ENCODE data around the gene TMEM151B.

The TMEM151B gene

DNA sequence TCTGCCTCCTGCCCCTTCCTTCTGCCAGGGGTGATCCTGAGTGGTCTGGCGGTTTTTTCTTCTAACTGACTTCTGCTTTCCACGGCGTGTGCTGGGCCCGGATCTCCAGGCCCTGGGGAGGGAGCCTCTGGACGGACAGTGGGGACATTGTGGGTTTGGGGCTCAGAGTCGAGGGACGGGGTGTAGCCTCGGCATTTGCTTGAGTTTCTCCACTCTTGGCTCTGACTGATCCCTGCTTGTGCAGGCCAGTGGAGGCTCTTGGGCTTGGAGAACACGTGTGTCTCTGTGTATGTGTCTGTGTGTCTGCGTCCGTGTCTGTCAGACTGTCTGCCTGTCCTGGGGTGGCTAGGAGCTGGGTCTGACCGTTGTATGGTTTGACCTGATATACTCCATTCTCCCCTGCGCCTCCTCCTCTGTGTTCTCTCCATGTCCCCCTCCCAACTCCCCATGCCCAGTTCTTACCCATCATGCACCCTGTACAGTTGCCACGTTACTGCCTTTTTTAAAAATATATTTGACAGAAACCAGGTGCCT, 36.6 kb upstream of the TMEM151B start:
- no peak for DNase-seq

DNA sequence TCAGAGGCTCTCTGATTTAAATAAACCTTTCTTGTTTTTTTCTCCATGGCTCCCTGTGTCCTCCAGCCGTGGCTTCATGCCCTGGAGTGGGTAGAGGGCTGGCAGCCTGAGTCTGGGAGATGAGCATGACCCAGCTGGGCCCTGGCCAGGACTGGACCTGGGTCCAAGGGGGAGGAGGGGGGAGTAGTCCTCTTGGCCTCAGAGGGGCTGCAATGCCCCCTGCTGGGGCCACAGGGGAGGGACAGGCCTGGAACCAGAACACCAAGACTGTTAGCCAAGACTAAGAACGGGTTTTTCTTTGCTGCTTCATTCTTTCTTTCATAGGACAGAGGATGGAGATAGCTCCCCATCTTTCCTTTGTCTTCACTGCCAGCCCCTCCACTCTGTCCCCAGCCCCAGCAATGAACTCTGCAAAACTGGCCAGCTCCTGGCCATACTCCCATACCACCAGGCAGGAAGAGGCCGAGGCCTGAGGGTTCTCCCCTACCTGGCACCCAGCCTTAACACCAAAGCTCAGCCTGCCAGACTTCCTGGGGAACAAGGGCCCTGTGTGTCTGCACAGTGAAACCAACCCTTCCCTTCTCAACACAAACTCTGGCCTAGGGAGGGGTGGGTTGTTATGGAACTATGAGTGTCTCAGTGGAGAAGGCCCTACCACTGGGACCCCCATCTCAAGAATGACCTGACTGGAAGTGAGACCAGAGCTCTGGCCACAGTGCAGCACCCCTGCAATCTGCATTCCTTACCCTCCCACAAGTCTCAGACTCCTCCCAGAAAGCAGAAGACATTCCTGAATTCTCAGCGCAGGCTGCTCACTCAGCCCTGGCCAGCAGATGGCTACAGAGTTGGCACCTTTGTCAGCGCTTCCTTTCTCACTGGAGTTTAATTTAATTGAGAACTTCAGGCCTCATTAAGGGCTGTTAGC, 35.9 kb upstream of the TMEM151B start:
- no peak for DNase-seq

DNA sequence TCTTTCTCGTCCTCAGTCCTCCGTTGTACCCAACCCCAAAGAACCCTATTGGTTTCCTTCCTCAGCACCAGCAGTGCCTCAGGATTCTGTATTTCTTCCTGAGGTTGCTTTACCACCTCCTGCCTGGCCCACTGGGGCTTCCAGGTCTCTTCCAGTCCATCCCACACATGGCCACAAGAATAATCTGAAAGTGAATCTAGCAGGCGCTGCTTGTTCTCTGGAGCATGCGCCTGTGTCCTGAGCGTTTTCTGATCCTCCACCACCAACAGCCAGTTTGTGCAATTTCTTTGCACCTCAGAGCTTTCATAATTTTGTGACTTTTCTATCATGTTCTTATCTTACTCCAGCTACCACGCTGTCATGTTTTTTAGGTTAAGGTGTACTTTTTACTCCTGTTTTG, 35.0 kb upstream of the TMEM151B start:
- DNase-seq: no peak

DNA sequence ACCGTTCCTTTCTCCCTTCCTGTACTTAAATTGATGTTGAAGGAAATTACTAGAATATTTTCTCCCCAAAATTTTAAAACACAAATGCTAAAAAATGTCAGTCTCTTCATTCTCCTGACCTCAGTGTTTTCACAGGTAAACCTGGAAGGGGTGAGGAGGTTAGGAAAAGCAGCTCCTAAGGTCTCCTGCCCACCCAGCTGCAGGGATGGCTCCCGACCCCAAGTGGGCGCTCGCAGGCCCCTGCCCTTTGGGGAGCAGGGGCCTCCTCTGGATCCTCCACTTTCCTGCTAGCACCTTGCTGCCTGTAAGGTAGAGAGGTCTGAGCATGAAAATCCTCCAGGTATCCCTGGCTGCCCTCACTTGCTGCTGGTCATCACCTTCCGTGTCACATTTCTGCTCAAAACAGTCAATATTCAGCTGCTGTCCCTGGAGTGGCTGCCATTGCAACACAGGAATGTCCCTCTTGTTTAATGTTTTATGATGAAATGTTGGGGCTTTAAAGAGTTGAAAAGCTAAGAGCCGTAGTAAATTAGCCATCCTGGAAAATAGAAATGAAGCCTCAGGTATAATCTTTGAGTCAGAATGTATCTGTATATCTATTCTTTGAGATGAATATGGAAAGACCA, 34.2 kb upstream of the TMEM151B start:
- DNase-seq: no peak

DNA sequence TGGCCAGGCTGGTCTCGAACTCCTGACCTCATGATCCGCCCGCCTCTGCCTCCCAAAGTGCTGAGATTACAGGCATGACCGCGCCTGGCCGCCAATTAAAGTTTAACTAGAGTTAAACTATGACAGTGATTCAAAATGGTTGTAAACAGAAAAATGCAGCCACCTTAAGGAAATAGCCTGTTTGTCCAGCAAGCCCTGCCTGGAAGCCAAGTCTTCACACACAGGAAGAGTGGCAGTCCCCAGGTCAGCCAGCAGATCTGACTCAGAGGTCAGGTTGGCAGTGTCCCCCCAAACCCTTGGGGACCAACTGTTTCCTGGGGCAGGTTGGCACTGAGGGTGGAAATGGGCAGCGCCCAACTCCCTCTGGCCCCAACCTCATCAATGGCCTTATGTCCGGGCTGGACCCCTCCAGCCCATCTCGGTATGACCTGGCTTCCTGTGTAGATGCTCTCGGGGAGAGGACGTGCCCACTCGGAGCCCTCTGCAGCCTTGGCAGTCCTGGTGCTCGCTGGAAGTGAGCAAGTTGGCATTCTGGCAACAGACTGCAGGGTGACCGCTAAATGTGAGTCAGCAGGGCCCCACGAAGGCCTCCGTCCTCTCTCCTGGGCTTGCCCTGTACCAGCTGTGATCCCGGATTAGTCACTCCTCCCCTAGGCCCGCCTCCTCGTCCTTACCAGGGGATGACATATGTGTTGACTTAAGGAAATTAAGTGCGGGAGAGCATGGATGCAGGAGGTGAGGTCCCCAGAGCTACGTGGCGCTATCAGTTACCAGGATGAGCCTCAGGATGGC, 33.0 kb upstream of the TMEM151B start:
- peak; percentile 93 for DNase-seq

DNA sequence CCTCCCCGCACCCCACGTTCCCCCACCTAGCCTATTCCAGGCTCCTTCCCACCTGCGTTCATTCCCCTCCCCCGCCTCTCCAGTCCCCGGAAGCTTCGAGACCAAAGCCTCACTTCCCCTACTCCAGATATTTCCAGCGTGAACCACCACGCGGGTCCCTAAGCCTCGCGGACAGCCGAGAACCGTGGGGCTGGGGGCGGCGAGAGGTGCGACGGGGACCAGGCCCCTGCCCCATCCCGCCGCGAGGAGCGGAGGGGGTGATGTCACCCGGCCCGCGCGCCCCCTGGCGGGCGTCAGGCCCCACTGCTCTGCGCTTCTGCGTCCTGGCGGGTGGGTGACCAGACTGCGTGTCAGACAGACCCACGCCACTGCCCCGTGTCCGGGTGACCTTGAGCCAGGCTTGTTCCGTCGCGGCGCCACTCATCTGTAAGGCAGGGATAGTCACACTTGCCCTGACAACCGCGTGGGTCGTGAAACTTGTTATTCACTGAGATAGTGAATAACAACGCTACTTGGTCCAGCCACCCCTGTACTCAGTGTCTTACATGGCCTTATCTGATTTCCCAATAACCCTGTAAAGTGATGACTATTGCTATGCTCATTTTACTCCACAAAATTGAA, 32.3 kb upstream of the TMEM151B start:
- no peak for DNase-seq

DNA sequence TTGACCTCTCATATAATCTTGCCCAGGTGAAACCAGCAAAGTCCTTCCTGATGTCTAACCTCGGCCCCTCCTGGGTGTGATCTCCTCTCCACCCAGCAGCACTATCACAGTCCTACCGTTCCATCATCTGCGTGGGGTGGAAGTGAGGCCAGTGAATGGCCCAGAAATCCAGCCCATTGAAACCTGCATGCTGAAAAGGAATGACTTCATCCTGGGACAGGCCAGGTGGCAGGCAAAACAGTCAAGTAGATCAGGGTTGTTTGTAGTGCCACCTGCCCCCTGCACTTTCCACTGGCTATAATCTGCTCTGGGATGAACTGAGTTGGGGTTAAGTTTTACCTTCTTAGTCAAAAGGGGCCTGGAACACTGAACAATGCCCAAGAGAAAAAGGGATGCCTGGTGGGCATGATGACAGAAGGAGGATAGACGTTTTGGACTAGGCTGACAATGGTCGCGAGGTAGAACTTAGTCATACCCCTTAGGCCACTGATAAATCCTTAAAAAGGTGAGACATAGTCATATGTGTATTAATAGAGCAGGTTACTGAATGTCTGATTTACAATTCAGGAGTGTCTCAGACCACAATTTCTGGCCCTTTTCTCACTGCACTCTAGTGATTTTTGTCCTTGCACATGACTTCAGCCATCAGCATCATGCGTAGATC, 31.4 kb upstream of the TMEM151B start:
- no peak for DNase-seq

DNA sequence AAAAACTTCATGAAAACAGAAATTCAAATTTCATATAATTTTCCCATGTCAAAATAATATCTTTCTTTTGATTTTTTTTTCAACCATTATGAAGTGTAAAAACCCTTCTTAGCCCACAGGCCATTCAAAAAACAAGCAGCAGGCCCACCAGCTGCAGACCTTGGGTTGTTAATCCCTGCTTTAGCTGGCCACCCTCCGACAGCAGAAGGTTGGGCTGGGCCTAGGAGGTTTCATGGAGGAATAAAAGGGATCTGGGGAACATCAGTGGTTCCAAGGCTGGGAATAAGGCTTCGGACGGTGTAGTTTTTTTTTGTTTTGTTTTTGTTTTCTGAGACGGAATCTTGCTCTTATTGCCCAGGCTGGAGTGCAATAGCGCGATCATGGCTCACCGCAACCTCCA, 26.9 kb upstream of the TMEM151B start:
- DNase-seq: no peak

DNA sequence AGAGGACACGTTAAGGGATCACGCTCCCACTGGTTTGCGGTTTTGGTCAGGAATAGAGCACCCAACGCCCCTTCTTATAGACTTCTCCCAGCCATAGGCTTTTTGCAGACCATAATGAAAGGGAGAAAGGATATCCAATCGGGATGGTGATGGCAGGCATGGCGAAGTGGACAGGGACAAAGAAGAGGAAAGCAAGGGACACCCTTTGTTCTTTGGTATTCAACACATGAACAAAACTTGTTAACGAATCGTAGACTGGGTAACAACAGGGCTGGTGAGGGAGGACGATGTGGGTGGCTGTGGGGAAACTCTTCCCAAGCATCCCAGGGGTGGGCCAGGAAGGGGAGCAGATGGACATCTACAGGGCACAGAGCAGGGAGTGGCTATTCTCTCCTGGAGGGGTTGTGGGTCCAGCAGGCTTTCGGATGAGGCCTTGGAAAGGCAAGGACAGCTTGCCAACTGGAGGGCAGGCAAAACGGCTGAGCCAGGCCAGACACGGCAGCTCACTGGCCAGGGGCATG, 24.8 kb upstream of the TMEM151B start:
- DNase-seq: no peak

DNA sequence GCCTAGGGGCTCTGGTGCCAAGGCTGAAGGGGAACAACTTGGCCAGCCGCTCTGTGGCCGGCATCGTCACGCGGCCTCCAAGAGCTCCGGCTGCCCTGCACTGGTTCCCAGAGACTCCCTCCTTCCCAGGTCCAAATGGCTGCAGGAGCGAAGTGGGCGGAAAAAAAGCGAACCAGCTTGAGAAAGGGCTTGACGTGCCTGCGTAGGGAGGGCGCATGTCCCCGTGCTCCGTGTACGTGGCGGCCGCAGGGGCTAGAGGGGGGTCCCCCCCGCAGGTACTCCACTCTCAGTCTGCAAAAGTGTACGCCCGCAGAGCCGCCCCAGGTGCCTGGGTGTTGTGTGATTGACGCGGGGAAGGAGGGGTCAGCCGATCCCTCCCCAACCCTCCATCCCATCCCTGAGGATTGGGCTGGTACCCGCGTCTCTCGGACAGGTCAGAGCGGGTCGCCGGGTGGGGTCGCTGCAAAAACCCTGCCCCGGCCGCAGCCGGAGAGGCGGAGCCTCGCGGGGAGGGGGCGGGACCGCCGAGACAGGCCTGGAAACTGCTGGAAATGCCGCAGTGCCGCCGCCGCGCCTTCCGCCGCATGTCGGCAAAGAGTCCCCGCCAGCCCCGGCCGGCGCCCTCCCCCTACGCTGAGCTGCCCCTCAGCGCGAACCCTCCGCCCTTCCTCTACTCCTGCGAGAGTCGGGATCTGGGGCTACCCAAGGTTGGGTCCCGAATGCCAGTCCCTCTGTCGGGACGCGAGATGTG, 24.2 kb upstream of the TMEM151B start:
- DNase-seq: no peak

DNA sequence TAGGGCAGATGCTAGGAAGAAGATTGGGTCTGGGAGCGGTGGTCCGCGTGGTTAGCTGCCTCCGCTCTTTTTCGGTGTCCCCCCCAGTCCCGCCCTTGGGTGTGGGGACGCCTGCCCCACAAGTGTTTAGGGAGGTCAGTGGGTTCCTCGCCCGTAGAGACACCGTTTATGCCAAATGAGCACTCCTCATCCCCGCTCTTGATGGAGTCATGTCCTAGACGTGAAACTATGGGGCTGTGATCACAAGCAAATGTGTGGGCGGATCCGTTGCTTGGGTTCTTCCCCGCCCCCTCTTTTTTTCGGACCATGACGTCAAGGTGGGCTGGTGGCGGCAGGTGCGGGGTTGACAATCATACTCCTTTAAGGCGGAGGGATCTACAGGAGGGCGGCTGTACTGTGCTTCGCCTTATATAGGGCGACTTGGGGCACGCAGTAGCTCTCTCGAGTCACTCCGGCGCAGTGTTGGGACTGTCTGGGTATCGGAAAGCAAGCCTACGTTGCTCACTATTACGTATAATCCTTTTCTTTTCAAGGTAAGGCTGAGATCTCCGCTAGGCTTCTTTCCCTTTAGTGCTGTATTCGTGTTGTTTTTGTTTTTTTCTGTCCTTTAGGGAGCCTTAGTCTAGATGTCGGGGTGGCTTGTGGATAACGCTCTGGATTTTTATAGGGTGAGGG, 23.4 kb upstream of the TMEM151B start, which contains the start of gene HSP90AB1:
Gene HSP90AB1 (plus strand): TSS at position 439 of the 675 bp plus-strand sequence. CDS start 1,529 bp downstream, outside the sequence.
- DNase-seq: peak; percentile 95

DNA sequence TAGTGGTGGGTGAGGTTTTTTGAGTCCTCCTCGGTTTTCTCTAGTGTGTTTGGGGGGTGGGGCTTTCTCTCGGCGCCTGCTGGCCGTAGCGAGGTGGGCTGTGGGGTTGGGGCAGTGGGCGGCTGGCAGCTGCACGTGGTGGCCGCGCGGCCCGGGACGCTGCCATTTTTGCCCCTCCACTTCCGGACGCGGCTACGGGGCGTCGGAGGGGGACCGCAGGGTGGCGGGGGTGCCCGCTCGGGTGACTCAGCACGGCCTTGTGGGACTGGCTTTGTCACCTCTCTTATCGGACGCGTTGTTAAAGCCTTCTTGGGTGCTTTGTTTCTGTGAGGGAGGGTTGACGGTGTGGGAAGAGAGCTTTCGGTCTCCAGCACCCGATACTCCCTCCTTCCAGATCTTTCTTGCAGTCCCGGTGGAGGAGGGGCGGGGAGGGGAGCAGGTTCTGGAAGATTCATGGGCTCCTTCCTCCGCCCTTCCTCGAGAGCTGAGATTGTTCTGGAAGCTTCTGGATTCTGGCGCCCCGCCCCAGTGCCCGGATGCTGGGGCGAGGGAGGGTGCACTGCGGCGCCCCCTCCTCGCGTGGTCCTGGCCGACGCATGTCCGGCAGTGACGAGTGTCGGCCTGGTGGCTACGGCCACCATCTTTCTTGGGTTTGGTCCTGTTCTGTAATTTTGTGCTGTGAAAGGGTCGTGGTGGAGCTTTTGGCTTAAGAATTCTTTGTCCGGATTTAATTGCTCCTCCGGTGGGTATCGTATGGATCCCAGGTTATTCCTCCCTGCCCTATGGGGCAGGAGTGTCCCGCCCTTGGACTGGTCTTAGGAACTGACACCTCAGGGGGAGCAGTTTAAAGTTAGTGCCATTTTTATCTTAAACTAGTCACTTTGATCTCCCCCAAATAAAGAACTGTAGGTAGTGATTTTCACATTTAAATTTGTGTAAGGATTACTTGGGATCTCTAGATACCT, 22.6 kb upstream of the TMEM151B start:
- DNase-seq: no peak

DNA sequence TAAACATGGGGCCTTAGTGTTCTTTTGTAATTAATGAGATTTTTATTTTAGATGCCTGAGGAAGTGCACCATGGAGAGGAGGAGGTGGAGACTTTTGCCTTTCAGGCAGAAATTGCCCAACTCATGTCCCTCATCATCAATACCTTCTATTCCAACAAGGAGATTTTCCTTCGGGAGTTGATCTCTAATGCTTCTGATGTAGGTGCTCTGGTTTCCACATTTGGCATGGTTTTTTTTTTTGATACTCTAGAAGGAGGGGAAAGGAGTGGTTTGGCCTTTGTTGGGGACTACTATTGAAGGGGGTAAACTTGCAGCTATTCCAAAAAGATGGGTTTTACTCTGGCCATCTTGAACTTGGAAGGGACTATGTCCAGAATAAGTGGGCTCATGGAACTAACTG, 21.7 kb upstream of the TMEM151B start:
- no peak for DNase-seq

DNA sequence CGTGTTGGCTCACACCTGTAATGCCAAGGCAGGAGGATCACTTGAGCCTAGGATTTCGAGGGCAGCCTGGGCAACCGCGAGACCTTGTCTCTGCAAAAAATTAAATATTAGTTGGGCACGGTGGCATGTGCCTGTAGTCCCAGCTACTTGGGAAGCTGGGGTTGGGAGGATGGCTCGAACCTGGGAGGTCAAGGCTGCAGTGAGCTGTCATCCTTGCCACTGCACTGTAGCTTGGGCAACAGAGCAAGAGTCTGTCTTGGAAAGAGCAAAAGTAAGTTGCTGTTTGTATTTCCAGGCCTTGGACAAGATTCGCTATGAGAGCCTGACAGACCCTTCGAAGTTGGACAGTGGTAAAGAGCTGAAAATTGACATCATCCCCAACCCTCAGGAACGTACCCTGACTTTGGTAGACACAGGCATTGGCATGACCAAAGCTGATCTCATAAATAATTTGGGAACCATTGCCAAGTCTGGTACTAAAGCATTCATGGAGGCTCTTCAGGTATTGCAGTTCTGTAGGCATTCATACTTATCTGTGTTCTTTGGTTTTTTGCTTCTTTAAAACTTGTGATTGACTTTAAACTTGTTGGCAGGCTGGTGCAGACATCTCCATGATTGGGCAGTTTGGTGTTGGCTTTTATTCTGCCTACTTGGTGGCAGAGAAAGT, 21.0 kb upstream of the TMEM151B start:
- DNase-seq: no peak

DNA sequence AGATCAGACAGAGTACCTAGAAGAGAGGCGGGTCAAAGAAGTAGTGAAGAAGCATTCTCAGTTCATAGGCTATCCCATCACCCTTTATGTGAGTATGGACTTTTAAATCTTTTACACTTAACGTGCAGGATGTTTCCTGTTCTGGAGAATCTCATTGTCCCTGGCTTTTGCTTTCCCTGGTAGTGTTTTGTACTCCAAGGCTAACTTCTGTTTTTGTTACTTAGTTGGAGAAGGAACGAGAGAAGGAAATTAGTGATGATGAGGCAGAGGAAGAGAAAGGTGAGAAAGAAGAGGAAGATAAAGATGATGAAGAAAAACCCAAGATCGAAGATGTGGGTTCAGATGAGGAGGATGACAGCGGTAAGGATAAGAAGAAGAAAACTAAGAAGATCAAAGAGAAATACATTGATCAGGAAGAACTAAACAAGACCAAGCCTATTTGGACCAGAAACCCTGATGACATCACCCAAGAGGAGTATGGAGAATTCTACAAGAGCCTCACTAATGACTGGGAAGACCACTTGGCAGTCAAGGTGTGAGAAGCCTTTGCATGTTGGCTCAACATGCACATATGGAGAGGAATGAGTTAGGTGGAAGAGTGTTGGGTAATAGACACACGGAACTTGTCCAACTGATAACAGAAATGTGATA, 20.1 kb upstream of the TMEM151B start:
- DNase-seq: no peak

DNA sequence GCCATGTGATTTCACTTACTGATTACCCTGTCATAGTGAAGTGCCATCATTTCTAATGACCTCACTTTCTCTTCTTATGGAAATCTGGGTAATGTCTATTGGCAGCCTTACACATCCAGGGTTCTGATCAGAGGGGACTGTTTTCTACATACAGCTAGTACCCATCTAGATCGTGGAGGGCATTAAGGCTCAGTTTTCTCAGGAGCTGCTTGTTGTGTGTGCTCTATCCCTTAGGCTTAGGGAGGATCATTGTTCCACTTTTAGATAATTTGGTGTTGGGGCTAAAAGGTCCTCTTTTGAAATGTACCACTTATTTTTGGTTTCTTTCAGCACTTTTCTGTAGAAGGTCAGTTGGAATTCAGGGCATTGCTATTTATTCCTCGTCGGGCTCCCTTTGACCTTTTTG, 19.5 kb upstream of the TMEM151B start:
- DNase-seq: no peak

DNA sequence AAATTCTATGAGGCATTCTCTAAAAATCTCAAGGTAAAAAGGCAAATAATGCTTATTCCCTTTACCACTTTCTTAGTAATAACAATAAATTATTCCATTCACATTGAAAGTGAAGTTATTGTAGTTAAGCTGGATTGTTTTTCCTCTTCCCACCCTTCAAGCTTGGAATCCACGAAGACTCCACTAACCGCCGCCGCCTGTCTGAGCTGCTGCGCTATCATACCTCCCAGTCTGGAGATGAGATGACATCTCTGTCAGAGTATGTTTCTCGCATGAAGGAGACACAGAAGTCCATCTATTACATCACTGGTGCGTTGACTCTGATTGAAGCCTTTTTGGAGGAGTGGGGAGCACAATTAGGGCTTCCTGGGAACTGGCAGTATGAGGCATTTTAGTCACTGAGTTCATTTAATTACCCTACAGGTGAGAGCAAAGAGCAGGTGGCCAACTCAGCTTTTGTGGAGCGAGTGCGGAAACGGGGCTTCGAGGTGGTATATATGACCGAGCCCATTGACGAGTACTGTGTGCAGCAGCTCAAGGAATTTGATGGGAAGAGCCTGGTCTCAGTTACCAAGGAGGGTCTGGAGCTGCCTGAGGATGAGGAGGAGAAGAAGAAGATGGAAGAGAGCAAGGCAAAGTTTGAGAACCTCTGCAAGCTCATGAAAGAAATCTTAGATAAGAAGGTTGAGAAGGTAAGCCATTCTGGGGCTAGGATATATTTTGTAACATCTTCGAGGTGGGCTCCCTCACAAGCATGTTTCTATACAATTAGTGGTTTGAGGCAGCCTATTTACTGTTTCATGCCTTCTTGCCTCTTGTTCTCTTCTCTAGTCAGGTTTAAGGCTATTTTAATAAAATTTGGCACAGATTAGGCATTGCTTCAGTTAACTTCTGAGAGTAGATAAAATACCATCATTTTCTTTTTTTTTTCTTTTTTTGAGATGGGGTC, 18.4 kb upstream of the TMEM151B start:
- DNase-seq: no peak
